Urothelium cell line (cell line): ENCODE results near the gene ZNF583.

Experiments used
- DNase-seq: peaks from one replicate; pipeline ENCODE4 v3.0.0; 2011; ENCODE audit warnings: low spot score, mixed read lengths
- FAIRE-seq: peaks from 2 replicates; lab custom pipeline; 2011; peaks lifted over from hg19 to GRCh38; lab: Jason Lieb, UNC

Gene ZNF583

DNA sequence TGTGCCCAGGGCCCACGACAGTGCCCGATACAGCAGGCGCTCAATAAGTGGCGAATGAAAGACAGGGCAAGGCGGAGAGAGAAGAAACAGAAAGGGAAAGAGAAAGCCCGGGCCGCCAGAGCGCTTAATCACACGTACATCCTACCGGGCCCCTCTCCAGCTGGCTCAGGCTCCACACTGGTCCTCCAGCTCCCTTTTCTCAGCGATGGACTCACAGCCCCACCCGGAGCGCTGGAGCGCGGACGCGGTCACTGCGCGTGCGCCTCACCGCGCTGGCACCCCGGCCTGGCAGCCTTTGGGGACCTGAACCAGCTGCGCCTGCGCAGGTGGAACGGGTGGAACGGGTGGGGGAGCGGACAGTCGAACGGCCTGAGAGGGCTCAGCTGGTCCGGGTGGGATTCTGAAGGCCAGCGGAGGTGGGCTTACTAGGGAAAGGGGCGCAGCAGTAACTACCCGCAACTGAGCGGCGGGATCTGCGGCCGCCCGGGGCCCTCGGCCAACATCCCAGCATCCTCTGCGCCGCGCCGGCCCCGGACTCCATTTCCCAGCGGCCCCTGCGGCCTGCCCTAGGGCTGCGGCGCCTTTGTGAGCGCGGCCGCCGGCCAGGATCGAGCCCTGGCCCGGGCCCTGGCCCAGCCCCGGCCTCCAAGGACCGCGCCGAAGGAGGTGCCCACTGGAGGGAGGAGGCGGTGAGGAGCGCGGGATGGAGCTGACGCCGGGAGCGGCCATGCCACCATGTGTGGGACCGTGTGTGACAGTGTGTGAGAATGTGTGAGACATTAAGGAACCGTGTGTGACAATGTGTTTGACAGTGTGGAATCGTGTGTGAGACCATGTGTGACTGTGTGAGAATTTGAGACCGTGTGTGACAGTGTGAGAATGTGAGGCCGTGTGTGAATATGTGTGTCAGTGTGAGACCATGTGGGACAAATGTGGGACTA lies at the start of gene ZNF583:
TSS of gene ZNF583 (plus strand) at position 569 of the 941 bp plus-strand sequence. CDS start 2,783 bp downstream, outside the sequence.
- DNase-seq (peak; percentile 93), FAIRE-seq (peak; percentile 53)

DNA sequence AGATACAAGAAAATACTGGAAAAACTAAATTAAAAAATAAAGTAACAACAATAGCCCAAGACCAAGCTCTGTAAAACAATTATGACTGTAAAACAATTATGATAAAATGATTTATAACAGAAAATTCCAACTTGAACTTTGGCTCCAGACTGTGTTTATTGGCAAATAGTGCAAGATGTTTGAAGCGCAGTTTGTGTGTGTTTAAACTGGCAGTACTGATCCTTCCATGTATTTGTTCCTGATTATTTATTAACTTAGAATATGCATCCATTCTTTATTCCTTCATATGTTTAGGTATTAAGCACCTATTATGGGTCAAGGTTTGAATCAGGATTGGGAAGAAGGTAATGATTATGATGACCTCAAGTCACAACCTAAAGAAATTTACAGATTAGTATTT lies 48.6 kb upstream of the ZNF583 start:
- FAIRE-seq (no peak), DNase-seq (no peak)

DNA sequence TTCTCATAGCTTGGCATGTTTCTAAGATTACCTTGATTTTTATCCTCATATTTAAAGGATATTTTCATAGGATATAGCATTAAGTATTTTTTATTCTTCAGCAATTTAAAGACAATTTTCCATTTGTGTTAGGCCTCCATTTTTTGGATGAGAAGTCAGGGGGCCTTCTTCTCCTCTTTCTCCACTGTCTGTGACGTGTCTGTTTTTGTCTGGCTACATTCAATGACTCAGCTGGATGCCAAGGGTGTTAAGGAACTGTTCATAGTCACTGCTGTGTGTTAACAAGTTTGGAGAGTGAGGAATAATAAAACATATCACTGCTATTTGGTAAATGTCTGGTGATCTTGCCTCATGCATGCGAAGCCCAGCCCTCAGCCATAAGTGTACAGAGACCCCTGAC lies 47.2 kb upstream of the ZNF583 start:
- DNase-seq (no peak), FAIRE-seq (no peak)

DNA sequence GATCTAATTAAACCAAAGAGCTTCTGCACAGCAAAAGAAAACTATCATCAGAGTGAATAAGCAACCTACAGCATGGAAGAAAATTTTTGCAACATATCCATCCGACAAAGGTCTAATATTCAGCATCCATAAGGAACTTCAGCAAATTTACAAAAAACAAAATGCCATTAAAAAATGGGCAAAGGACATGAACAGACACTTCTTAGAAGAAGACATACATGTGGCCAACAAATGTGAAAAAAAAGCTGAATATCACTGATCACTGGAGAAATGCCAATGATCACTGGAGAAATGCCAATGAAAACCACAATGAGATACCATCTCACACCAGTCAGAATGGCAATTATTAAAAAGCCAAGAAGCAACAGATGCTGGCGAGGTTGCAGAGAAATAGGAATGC lies 43.3 kb upstream of the ZNF583 start:
- no peak for DNase-seq
- no peak for FAIRE-seq

DNA sequence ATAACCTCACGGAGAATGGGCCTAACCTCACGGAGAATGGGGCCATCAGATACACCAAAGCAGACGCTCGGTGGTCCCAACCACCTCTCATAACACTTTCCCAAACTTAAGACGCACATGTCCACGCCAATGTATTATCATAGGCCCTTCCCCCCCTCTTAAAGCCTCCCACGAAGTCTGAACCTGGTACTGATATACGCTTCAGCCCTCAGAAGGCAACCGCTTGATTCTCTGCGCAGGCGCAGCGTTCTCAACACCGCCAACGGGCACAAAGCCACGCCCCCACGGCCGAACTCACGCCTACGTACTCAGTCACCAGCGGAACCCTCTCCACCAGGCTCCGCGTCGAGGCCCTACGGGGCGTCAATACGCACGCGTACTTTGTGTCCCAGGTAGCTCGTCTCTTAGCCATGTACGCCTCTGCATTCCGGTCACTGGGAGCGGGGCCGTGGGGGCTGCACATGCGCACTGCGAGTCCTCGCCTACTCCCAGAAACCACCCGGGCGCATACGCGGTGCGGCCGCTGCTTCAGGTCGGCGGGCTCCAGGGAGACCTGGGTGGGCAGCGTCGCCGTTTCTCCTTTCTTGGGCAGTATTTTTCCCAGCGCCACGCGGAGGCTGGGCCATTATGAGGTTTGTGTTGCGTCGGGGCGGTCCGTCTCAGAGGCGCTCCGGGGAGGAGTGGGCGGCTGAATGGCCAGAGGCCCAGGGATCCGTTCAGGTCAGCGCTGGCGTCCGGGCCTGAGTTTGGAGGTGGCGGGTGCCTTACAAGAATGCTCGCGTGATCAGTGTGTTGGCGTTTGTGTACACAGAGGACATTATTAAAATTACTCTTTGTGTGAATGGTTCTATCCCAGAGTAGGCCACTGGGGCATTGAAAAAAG lies 36.1 kb upstream of the ZNF583 start:
- DNase-seq (peak; percentile 85), FAIRE-seq (peak; percentile 98)

DNA sequence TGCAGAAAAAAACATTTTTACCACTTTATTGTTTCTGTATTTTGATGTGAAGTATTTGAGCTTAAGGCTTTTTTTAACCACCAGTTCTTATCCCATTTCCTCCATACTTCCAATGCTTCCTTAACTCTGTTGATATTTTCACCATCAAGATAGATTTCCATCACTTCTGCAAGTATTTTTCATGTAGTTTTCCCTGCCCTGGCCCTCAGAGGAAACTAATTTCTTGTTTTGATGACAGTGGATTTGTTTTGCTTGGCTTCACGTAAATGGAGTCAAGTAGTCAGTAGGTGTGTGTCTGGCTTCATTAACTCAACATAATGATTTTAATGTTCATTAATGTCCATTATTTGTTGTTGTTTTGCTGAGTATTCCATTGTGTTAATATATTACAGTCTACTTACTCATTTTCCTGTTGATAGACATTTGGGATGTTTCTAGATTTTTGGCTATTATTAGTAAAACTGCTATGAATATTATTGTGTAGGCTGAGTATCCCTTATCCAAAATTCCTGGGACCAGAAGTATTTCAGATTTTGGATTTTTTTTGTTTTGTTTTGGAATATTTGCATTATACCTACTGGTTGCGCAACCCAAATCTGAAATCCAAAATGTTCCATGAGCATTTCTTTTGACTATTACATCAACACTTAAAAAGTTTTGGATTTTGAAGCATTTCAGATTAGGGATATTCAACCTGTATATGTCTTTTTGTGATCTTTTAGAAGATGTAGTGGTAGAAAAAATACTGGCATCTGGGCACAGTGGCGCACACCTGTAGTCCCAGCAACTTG lies 34.1 kb upstream of the ZNF583 start:
- no peak for DNase-seq
- no peak for FAIRE-seq

DNA sequence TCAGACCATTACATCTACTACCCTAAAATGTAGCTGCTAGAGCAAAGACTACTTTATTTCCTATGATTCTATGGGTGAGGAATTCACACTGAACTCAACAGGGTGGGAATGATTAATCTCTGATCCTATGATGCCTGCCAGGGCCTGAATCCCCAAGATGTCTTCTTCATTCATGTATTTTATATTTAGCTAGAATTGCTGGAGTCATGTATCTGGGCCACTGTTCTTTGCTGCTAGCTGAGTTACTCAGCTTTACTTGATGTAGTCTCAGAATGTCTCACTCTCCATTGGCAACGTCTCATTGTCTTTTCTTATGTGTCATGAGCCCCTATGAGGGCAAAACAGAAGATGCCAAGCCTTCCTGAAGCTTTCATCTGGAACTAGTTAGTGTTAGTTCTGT lies 31.9 kb upstream of the ZNF583 start:
- FAIRE-seq, result no peak
- no peak for DNase-seq

DNA sequence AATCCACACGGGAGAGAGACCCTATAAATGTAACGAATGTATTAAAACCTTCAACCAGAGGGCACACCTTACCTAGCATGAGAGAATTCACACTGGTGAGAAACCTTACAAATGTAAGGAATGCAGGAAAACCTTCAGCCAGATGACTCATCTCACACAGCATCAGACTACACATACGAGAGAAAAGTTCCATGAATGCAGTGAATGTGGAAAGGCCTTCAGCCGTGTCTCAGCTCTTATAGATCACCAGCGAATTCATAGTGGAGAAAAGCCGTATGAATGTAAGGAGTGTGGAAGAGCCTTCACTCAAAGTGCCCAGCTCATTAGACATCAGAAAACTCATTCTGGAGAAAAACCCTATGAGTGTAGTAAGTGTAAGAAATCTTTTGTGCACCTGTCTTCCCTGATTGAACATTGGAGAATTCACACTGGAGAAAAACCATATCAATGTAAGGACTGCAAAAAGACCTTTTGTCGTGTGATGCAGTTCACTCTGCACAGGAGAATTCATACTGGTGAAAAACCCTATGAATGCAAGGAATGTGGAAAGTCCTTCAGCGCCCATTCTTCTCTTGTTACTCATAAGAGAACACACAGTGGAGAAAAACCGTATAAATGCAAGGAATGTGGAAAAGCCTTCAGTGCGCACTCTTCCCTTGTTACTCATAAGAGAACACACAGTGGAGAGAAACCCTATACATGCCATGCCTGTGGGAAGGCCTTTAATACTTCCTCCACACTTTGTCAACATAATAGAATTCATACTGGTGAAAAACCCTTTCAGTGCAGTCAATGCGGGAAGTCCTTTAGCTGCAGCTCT lies 26.8 kb upstream of the ZNF583 start:
- DNase-seq (peak; percentile 25), FAIRE-seq (peak; percentile 58)

DNA sequence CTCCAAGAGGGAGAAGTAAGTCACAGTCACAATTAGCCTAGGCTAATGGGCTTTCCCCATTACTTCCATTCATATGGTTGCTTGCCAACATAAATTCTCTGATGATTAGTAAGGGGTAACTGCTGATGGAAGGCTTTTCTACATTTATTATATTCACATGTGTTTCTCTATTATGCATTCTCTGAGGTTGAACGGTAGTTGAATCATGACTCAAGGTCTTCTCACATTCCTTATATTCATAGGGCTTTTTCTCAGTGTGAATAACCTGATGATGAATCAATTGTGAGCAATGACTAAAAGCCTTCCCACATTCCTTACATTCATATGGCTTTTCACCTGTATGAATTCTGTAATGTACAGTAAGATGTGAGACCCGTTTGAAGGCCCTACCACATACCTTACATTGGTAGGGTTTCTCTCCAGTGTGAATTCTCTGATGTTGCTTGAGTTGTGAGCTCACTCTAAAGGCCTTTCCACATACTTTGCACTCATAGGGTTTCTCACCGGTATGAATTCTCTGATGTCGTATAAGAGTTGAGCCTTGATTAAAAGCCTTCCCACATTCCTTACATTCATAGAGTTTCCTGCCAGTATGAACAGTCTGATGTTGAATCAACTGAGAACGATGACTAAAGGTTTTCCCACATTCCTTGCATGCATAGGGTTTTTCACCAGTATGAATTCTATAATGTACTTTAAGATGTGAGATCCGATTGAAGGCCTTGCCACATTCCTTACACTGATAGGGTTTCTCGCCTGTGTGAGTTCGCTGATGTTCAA lies 20.1 kb upstream of the ZNF583 start:
- DNase-seq (peak; percentile 35), FAIRE-seq (no peak)

DNA sequence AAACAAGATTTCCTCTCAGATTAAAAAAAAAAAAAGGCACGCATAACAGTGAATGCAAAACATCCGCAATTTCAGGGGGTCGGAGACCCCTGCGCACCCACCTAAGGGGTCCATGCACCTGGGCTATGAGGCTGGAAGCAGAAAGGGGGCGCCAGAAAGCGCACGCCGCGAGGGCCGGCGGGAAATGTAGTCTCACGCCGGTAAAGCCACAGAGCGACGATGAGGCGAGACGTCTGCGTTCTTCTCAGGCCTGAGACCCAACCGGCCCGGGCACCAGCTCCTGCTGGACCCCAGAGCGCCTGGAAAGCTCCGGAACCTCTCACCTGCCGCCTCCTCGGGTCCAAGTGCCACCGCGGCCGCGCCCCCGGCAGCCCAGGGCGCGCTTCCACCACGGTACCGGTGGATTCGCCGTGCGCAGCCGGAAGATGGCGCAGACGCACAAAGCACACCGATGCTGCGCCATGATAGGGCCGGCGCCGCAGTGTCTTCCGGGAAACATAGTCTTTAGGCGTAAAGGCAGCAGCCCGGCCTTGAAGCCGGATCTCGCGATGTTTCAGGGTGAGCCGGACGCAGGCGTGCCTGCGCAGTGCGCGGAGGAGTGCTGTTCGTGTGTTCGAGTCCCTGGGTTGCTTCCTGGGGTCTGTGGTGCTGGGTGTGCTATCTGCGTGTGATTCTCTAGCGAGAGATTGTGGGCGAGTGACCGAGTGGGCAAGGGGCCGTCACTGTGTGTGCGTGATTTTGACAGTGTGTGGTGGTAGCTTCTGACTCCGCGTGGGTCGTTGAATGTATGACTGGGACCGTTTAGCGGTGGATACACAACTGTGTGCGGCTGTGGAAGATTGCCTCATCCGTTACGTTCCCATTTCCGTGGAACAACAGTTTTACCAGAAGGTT lies 10.8 kb upstream of the ZNF583 start, which contains the start of gene ZNF582:
TSS of gene ZNF582 (minus strand) at position 416 of the 894 bp plus-strand sequence. CDS start 1,782 bp downstream, outside the sequence.
- peak; percentile 93 for DNase-seq
- peak; percentile 67 for FAIRE-seq

DNA sequence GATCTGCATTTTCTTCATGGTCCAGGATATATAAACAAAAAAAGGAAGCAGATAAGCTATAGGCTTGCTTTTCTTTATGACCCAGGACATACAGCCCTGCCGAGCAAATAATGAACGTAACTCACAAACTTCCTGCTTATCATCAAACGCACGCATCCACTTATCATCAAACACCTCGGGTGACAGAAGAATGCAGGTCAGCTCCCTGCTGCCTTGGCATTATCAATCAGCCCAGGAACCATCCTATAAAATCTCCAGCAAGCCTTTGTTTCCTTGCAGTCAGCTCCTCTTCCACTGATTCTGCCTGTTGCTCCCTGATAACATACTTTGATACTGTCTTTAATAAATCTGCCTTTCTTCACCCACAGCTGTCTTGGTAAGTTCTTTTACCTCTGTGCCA lies 5.3 kb upstream of the ZNF583 start:
- FAIRE-seq, result no peak

DNA sequence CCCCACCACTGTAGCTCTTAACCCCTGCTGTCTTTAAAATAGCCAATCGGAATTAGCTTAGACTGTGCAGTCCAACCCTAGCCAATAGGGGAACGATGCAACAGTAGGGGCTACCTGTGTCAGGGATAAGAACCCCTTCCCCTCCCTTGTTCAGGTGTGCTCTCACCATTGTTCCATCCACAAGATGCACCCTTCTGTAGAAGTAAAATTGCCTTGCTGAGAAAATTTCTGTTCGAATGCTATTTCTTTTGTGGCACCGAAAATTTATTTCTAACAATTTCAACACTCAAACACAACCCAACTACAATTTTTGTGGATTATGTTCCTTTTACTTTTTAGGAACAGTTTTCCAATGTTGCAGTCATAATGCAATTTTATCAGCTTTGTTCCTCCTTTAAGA lies 3.6 kb upstream of the ZNF583 start:
- FAIRE-seq (no peak), DNase-seq (no peak)

More for the DNA sequence above, 5.3 kb upstream of the ZNF583 start:
- no peak for DNase-seq

DNA sequence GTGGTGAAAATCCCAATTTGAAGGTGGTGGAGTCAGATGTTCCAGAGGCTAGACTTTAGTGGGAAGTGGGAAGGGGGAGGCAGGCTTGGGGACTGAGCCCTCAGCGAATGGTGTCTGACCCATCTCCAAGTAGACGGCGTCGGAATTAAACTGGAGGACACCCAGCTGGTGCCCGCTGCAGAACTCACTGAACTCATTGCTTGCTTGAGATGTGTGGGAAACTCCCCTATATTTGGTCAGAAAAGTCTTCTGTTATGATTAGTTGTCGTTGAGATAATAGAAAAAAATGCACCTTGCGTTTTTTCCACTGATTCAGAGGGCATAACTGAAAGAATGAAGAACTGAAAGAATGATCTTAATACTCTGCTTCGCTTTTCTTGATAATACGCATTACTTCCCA lies 871 bp upstream of the ZNF583 start:
- DNase-seq (no peak), FAIRE-seq (no peak)

DNA sequence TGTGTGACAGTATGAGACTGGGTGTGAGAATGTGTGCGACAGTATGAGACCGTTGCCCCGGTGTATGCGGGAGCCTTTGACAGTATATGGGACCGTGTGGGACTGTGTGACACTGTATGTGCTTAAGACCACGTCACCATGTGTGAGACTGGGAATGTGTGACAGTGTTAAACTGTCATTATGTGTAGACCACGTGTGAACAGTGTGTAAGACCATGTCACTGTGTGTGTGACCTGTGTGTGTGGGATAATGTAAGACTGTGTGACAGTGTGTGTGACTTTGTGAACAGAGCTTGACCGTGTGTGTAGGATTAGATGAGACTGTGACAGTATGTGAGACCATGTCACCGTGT lies 549 bp downstream of the ZNF583 start:
- peak; percentile 44 for FAIRE-seq

DNA sequence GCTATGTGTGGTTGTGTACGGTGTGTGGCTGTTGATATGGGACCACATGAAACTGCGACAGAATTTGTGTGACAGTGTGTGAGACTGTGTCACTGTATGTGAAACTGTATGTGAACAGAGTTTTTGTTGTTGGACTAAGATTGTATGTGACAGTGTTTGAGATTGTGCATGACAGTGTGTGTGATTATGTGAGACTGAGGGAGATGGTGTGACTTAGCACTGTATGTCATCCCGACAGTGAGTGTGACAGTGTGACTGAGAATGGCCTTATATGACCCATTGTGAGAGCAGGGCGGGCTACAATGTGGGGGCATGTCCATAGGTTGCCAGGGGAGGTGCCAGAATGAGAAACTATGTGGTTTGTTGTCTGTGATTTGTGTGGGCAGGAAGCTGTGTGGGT lies 930 bp downstream of the ZNF583 start:
- DNase-seq, result no peak
- FAIRE-seq, result peak; percentile 23

More for the DNA sequence above, 549 bp downstream of the ZNF583 start:
- DNase-seq, result no peak

DNA sequence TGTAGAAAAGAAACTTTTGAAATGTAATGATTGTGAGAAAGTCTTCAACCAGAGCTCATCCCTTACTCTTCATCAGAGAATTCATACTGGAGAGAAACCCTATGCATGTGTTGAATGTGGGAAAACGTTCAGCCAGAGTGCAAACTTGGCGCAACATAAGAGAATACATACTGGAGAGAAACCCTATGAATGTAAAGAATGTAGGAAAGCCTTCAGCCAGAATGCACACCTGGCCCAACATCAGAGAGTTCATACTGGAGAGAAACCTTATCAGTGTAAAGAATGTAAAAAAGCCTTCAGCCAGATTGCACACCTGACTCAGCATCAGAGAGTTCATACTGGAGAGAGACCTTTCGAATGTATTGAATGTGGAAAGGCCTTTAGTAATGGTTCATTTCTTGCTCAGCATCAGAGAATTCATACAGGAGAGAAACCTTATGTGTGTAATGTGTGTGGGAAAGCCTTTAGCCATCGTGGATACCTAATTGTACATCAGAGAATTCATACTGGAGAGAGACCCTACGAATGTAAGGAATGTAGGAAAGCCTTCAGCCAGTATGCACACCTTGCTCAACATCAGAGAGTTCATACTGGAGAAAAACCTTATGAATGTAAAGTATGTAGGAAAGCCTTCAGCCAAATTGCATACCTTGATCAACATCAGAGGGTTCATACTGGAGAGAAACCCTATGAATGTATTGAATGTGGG lies 19.3 kb downstream of the ZNF583 start:
- DNase-seq, result no peak
- no peak for FAIRE-seq

DNA sequence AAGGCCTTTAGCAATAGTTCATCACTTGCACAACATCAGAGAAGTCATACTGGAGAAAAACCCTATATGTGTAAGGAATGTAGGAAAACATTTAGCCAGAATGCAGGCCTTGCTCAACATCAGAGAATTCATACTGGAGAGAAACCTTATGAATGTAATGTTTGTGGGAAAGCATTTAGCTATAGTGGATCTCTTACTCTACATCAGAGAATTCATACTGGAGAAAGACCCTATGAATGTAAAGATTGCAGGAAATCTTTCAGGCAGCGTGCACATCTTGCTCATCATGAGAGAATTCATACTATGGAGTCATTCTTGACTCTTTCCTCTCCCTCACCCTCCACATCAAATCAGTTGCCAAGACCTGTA lies 19.8 kb downstream of the ZNF583 start:
- FAIRE-seq (no peak), DNase-seq (no peak)
